ENCODE results near the gene MCHR1.

MCHR1 gene

GRCh38 chr22:40660730-40661129 is 18.6 kb upstream of the MCHR1 start:
- TF ChIP-seq CTCF (IDR thresholded peaks at IDR 0.05; ENCODE audit: low read length, missing control alignments), result no peak
- DNase-seq (ENCODE audit: low read depth), result no peak
- H3K4me3 ChIP-seq (replicated peaks; ENCODE audit: low read depth, low read length), result no peak overlapping the region

GRCh38 chr22:40661671-40662070 is 17.6 kb upstream of the MCHR1 start:
- no peak for DNase-seq (ENCODE audit: low read depth)
- no peak overlapping the region for H3K4me3 ChIP-seq (replicated peaks; ENCODE audit: low read depth, low read length)
- no peak for TF ChIP-seq CTCF (IDR thresholded peaks at IDR 0.05; ENCODE audit: low read length, missing control alignments)

GRCh38 chr22:40665312-40665711 is 14.0 kb upstream of the MCHR1 start:
- DNase-seq (ENCODE audit: low read depth), result peak; percentile 59
- H3K4me3 ChIP-seq (replicated peaks; ENCODE audit: low read depth, low read length), result no peak overlapping the region
- no peak for TF ChIP-seq CTCF (IDR thresholded peaks at IDR 0.05; ENCODE audit: low read length, missing control alignments)

- TF ChIP-seq CTCF (IDR thresholded peaks at IDR 0.05; ENCODE audit: low read length, missing control alignments), result no peak
- DNase-seq (ENCODE audit: low read depth), result peak; percentile 75
- no peak overlapping the region for H3K4me3 ChIP-seq (replicated peaks; ENCODE audit: low read depth, low read length)
Measured at GRCh38 chr22:40666151-40666848, 13.0 kb upstream of the MCHR1 start.

GRCh38 chr22:40668611-40669411 is 10.5 kb upstream of the MCHR1 start:
- no peak for TF ChIP-seq CTCF (IDR thresholded peaks at IDR 0.05; ENCODE audit: low read length, missing control alignments)
- peak; percentile 96 for DNase-seq (ENCODE audit: low read depth)
- H3K4me3 ChIP-seq (replicated peaks; ENCODE audit: low read depth, low read length), result no peak overlapping the region

DNA sequence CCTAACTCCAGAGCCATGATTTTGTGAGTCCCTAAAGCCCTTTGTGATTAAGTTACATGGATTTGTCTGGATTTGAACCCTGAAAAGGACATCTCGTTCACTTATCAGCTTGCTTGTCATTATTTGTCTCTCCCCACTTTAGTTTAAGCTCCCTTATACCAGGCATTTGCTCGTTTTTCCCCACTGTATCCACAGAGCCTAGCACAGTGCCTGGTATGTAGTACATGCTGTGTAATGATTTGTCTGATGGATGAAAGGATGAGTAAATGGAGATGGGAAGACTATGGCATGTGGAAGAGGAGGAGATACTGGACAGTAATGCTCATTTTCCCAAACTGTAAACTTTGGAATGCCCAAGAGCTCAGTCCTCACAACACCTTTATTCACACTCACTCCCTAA is 9.2 kb upstream of the MCHR1 start:
- H3K4me3 ChIP-seq (replicated peaks; ENCODE audit: low read depth, low read length), result no peak overlapping the region
- DNase-seq (ENCODE audit: low read depth), result no peak
- TF ChIP-seq CTCF (IDR thresholded peaks at IDR 0.05; ENCODE audit: low read length, missing control alignments), result no peak

Measured in fibroblast of pulmonary artery (primary cell).